ENCODE measurements around the gene DNAH6. TPM values are rescaled to one million over a fixed set of nuclear protein-coding genes. Genes with fewer than 3 reads are reported as not detected.

The DNAH6 gene
- total and polyA plus RNA-seq, 2 of the 8 experiments (the other 6 are each of a cell fraction or from before 2014, with no cell fraction given): 0.06 to 0.43 TPM

GRCh38 chr2:84838434-84839145, 322.3 kb downstream of the DNAH6 start (continued):
- no peak for TF ChIP-seq JUN (IDR thresholded peaks at IDR 0.05; ENCODE audit: low read depth, low read length)
- TF ChIP-seq HDAC6 (IDR thresholded peaks at IDR 0.05; ENCODE audit: low read depth, low read length): no peak
- TF ChIP-seq CBX8 (IDR thresholded peaks at IDR 0.05; ENCODE audit: borderline replicate concordance, low read depth, low read length): no peak
